ENCODE results near the gene NAV2.

GRCh38 chr11:19766810-19767209 is 54.2 kb downstream of the NAV2 start:
- TF ChIP-seq POLR2A (IDR thresholded peaks at IDR 0.05; ENCODE audit: low read length) (no peak), GATA1 (IDR thresholded peaks at IDR 0.05; ENCODE audit: low read depth, low read length) (no peak)

Measured in erythroblast (primary cell).